Posterior vena cava (tissue), 2 donors: ENCODE results near the gene TM2D3. TPM values are rescaled to one million over a fixed set of nuclear protein-coding genes. Genes with fewer than 3 reads are reported as not detected.
"Not testable (repeated sequence)": the region's sequence is repeated elsewhere in the genome, so short reads cannot be mapped to it uniquely, and the experiment has no call there.

Source experiments
- DNase-seq: peaks from one replicate; pipeline ENCODE4 v3.0.0-alpha.2; 2020; ENCODE audit warnings: low spot score
- intact Hi-C, 2 donors: fragments of 100-400 bp; cut with DNase I; formaldehyde crosslinking; loops; one replicate each; pipeline versions ENCODE4 v1.14.1 to v1.14.2; 2022 to 2023
- total RNA-seq, 2 donors: library from RNA; stranded (reverse); fragmentation: NEBNext Ultra II Directional; extraction: Animal tissue kit (Norgen Biotek cat#: 25700); gene quantifications; one replicate each; pipeline ENCODE4 v1.2.1, GENCODE V29; 2021
- donor health status: DM: yes; HTN: yes; CAD: no.
- donor health status: DM: yes; HTN: yes; CAD: no.

The TM2D3 gene
- total RNA-seq, 2 donors from 2014 or later = 39.9 to 44.1 TPM

- no peak for DNase-seq
- intact Hi-C loops = loop anchor here in 1 of 2 donors (5.0 to 10.0 kb wide), 2 partner anchors 131 to 339 kb away; partner anchors contain the start of gene SNRPA1
Measured at GRCh38 chr15:101635944-101636727, 16.0 kb downstream of the TM2D3 start.

- DNase-seq = no peak
- intact Hi-C loops = loop anchor here in 1 of 2 donors (10.0 kb wide), 1 partner anchor 129 kb away; no protein-coding TSS in a partner anchor
Measured at GRCh38 chr15:101633356-101633755, 18.8 kb downstream of the TM2D3 start.

- DNase-seq, intact Hi-C loops: not testable (repeated sequence)
Measured at GRCh38 chr15:101626729-101627128, 25.5 kb downstream of the TM2D3 start.

- intact Hi-C loops = no loop called here
- no peak for DNase-seq
Measured at GRCh38 chr15:101625980-101626379, 26.2 kb downstream of the TM2D3 start.

GRCh38 chr15:101625184-101625583 lies 27.0 kb downstream of the TM2D3 start:
- no peak for DNase-seq
- intact Hi-C loops = no loop called here

- intact Hi-C loops = no loop called here
- no peak for DNase-seq
Measured at GRCh38 chr15:101623367-101624304, 28.5 kb downstream of the TM2D3 start.

GRCh38 chr15:101621961-101622360 lies 30.2 kb downstream of the TM2D3 start:
- intact Hi-C loops = no loop called here
- no peak for DNase-seq

- DNase-seq = no peak
Measured at GRCh38 chr15:101620671-101621070, 31.5 kb downstream of the TM2D3 start.

GRCh38 chr15:101619615-101619865 lies 32.6 kb downstream of the TM2D3 start:
- intact Hi-C loops = no loop called here
- DNase-seq = no peak

More at GRCh38 chr15:101620671-101621070, 31.5 kb downstream of the TM2D3 start:
- intact Hi-C loops = no loop called here

GRCh38 chr15:101618851-101619614 lies 33.1 kb downstream of the TM2D3 start:
- intact Hi-C loops = no loop called here
- no peak for DNase-seq

- intact Hi-C loops = no loop called here
- DNase-seq = no peak
Measured at GRCh38 chr15:101618076-101618475, 34.1 kb downstream of the TM2D3 start.

- DNase-seq = peak; percentile 86
- intact Hi-C loops = no loop called here
Measured at GRCh38 chr15:101617390-101617965, 34.7 kb downstream of the TM2D3 start.

- intact Hi-C loops = no loop called here
- DNase-seq = peak; percentile 93
Measured at GRCh38 chr15:101615986-101616848, 36.0 kb downstream of the TM2D3 start.

- DNase-seq = peak; percentile 87
- intact Hi-C loops = no loop called here
Measured at GRCh38 chr15:101615414-101615985, 36.7 kb downstream of the TM2D3 start.

GRCh38 chr15:101614761-101615160 lies 37.4 kb downstream of the TM2D3 start:
- intact Hi-C loops = no loop called here
- DNase-seq = no peak

- intact Hi-C loops = no loop called here
- no peak for DNase-seq
Measured at GRCh38 chr15:101614001-101614585, 38.1 kb downstream of the TM2D3 start.

GRCh38 chr15:101613130-101614000 lies 38.8 kb downstream of the TM2D3 start:
- peak; percentile 93 for DNase-seq
- intact Hi-C loops = no loop called here
